Rectal smooth muscle tissue (tissue), 1 donor: ENCODE measurements around the gene CTAGE1.

ENCODE experiments used
- H3K27ac ChIP-seq: one replicate; pipeline ENCODE4 v1.7.0; 2013; ENCODE audit warnings: low read depth, low read length, inconsistent platforms
- H3K27me3 ChIP-seq: one replicate; pipeline ENCODE4 v1.7.0; 2013; ENCODE audit warnings: low read length; ENCODE audit not compliant: control insufficient read depth, insufficient read depth
- H3K36me3 ChIP-seq: one replicate; pipeline ENCODE4 v1.7.0; 2013; ENCODE audit warnings: low read length; ENCODE audit not compliant: control insufficient read depth, insufficient read depth
- H3K4me1 ChIP-seq: one replicate; pipeline ENCODE4 v1.7.0; 2013; ENCODE audit warnings: low read length; ENCODE audit not compliant: control insufficient read depth, insufficient read depth
- H3K4me3 ChIP-seq: one replicate; pipeline ENCODE4 v1.7.0; 2013; ENCODE audit warnings: low read length
- H3K9ac ChIP-seq: one replicate; pipeline ENCODE4 v1.7.0; 2013; ENCODE audit warnings: low read length

The CTAGE1 gene

GRCh38 chr18:22429564-22429963 lies 11.8 kb upstream of the CTAGE1 start:
- Histone ChIP-seq H3K27ac (no peak overlapping the region), H3K4me1 (no peaks in the 10 kb centered on the region), H3K36me3 (no peaks in the 10 kb centered on the region), H3K27me3 (no peaks in the 10 kb centered on the region), H3K9ac (no peak overlapping the region), H3K4me3 (no peak overlapping the region)

GRCh38 chr18:22428672-22429071 lies 11.0 kb upstream of the CTAGE1 start:
- Histone ChIP-seq H3K4me1 (no peaks in the 10 kb centered on the region), H3K9ac (no peak overlapping the region), H3K27me3 (no peaks in the 10 kb centered on the region), H3K27ac (no peak overlapping the region), H3K36me3 (no peaks in the 10 kb centered on the region), H3K4me3 (no peak overlapping the region)

GRCh38 chr18:22427822-22428549 lies 10.3 kb upstream of the CTAGE1 start:
- H3K4me3 ChIP-seq: no peak overlapping the region
- no peak overlapping the region for H3K27ac ChIP-seq
- no peaks in the 10 kb centered on the region for H3K4me1 ChIP-seq
- H3K36me3 ChIP-seq: no peaks in the 10 kb centered on the region
- no peak overlapping the region for H3K9ac ChIP-seq
- no peaks in the 10 kb centered on the region for H3K27me3 ChIP-seq

DNA sequence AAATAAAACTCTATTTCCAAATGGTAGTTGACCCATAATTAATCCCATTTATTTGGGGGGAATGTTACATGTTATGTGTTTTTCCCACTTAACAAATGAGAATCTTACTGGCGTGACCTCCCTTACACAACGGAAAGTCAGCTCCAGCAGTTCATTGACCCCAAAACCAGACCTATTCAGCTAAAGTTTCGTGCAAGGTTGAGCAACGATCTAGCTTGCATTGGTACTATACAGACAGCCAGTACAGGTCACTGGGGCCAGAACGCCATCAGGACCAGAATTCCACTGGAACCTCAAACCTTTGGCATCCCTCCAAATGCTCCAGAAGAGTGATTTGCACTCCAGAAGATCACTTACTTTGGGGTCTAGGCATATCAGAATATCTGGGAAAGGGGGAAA lies 6.8 kb upstream of the CTAGE1 start:
- no peaks in the 10 kb centered on the region for H3K27me3 ChIP-seq
- H3K4me1 ChIP-seq: no peaks in the 10 kb centered on the region
- no peak overlapping the region for H3K4me3 ChIP-seq
- no peak overlapping the region for H3K9ac ChIP-seq
- H3K27ac ChIP-seq: no peak overlapping the region
- H3K36me3 ChIP-seq: no peaks in the 10 kb centered on the region

GRCh38 chr18:22423878-22424564 lies 6.3 kb upstream of the CTAGE1 start:
- H3K9ac ChIP-seq: no peak overlapping the region
- no peaks in the 10 kb centered on the region for H3K4me1 ChIP-seq
- no peaks in the 10 kb centered on the region for H3K36me3 ChIP-seq
- H3K27me3 ChIP-seq: no peaks in the 10 kb centered on the region
- H3K27ac ChIP-seq: no peak overlapping the region
- no peak overlapping the region for H3K4me3 ChIP-seq

DNA sequence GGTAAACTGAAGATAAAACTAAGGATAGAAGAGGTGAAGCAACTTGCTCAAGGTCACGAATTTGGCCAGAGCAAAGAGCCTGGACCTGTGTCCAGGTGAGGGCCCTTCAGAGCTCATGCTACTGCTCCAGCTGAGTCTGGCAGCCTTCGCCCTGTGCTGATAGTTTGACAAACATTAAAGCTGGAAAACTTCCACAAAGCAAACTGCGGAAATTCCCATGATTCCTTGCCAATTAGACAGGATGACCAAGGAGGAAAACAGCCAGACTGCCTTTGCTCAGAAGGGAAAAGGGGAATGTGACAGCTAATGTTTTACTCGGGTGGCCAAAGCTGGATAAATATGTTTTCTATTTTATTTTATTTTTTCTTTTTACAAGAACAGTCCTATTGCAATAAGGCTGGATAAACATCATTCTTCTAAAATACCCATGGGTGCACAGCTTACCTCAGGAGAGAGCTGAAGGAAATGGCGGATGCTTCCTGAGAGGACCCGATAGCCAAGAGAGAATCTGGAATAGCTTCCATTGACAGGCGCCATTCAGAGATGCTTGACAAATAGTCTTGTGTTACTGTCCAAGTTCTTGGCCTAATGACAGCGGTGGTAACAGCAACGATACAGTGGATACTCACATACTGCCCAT lies 5.3 kb upstream of the CTAGE1 start:
- Histone ChIP-seq H3K9ac (no peak overlapping the region), H3K27me3 (no peaks in the 10 kb centered on the region), H3K36me3 (no peaks in the 10 kb centered on the region), H3K4me1 (no peaks in the 10 kb centered on the region), H3K4me3 (no peak overlapping the region), H3K27ac (no peak overlapping the region)

- Histone ChIP-seq H3K27ac (no peak overlapping the region), H3K27me3 (no peaks in the 10 kb centered on the region), H3K36me3 (no peaks in the 10 kb centered on the region), H3K9ac (no peak overlapping the region), H3K4me3 (no peak overlapping the region), H3K4me1 (no peaks in the 10 kb centered on the region)
Measured at GRCh38 chr18:22420652-22421051, 2.9 kb upstream of the CTAGE1 start.

DNA sequence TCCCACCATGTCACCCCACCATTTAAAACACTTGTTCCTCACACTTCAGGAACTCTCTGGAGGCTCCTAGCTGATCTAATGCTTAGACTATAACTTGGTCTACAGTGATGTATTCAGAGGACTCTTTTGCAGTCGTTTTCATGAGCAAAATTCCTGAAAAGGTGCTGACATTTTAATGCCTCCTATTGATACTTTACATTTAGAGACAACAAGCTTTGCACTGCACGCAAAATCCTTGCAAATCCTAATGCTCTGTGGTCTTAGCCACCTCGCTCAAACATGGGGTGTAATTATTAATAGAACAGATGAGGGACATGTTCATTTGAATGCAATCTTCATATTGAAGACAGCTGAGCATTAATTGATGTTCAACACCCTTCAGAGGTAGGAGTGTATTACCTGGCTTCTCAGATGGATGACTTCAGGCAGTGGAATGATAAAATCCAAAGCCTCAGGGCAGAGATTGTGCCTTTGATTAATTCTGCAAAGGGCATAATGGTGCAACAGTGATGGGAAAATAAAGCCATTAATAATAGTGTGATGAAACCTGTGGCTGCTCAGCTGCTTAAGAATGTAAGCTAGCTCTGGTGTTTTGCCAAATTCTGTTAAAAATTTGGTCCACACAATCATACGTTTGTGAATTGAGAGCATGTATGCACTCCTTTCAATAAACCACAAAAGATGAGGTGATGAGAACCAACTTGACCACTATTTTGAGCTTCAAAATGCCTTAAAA lies 5.4 kb downstream of the CTAGE1 start:
- H3K9ac ChIP-seq: no peak overlapping the region
- no peaks in the 10 kb centered on the region for H3K4me1 ChIP-seq
- no peak overlapping the region for H3K27ac ChIP-seq
- no peaks in the 10 kb centered on the region for H3K27me3 ChIP-seq
- no peaks in the 10 kb centered on the region for H3K36me3 ChIP-seq
- H3K4me3 ChIP-seq: no peak overlapping the region

GRCh38 chr18:22411446-22411845 lies 6.3 kb downstream of the CTAGE1 start:
- H3K36me3 ChIP-seq: no peaks in the 10 kb centered on the region
- no peak overlapping the region for H3K4me3 ChIP-seq
- no peaks in the 10 kb centered on the region for H3K4me1 ChIP-seq
- no peak overlapping the region for H3K9ac ChIP-seq
- H3K27me3 ChIP-seq: no peaks in the 10 kb centered on the region
- H3K27ac ChIP-seq: no peak overlapping the region

DNA sequence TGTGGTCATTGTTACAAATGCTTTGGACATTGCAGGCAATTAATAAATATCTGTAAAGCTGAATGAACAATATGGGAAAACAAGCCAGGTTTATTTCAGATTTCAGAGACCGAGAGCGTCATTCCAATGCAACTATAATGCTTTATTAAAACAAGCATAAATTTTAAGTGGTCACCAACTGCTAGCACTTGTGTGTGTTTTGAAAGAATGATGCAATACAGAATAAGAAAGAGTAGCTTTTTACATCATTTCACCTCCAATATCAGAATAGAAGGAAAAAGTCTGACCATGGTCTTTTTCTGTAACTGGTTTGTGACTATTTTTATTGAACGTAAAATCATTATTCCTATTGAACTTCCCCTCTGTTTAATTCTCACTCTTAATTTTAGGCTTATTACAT lies 7.6 kb downstream of the CTAGE1 start:
- Histone ChIP-seq H3K27ac (no peak overlapping the region), H3K4me3 (no peak overlapping the region), H3K36me3 (no peaks in the 10 kb centered on the region), H3K27me3 (no peaks in the 10 kb centered on the region), H3K4me1 (no peaks in the 10 kb centered on the region), H3K9ac (no peak overlapping the region)

DNA sequence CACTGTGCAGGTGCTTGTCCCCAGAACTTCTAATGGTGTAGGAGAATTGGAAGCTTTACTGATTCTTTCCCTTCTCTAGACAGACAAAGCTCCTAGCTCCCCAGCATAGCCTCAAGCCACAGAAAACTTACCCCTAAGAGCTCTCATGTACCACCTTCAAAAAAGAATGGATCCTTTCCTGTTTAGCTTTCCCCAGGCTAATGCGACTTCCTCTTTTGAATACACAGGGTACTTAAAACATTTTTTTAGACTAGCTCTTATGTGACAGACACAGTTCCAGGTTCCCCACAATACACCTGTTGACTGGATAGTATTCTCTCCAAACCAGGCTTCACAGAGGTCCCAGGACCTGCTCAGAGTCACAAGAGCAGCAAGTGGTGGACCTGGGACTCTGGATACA lies 8.3 kb downstream of the CTAGE1 start:
- Histone ChIP-seq H3K9ac (no peak overlapping the region), H3K36me3 (no peaks in the 10 kb centered on the region), H3K4me3 (no peak overlapping the region), H3K27me3 (no peaks in the 10 kb centered on the region), H3K27ac (no peak overlapping the region), H3K4me1 (no peaks in the 10 kb centered on the region)

DNA sequence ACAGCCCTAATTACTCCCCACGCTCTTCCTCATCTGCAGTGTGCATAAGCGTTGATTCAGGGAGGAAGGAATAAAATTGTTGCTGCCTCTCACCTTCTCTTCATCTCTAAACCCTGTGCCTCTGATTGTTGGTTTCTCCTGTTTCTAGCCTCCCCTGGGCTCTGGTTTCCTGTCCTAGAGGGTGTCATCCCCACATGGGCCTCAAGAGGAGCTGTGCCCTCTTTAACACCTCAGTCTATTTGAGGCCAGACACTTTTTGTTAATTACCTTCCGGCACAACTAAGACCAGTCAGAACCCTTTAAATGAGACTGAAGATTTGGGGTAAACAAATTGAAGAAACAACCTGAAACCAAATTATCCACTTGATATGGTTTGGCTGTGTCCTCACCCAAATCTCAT lies 9.7 kb downstream of the CTAGE1 start:
- Histone ChIP-seq H3K4me3 (no peak overlapping the region), H3K9ac (no peak overlapping the region)

More for the DNA sequence above, 9.7 kb downstream of the CTAGE1 start:
- H3K4me1 ChIP-seq: no peaks in the 10 kb centered on the region
- no peak overlapping the region for H3K27ac ChIP-seq
- no peaks in the 10 kb centered on the region for H3K27me3 ChIP-seq
- H3K36me3 ChIP-seq: no peaks in the 10 kb centered on the region
